GM18499 (cell line): ENCODE data around the gene ARL8B.
"Not testable (repeated sequence)": the region's sequence is repeated elsewhere in the genome, so short reads cannot be mapped to it uniquely, and the experiment has no call there.

Experiments
- ATAC-seq: cut with Tn5 transposase; IDR thresholded peaks from one replicate; pipeline ENCODE4 v1.9.1; 2021; ENCODE audit warnings: moderate number of reproducible peaks; ENCODE audit not compliant: insufficient read depth, unreplicated experiment

The ARL8B gene

DNA sequence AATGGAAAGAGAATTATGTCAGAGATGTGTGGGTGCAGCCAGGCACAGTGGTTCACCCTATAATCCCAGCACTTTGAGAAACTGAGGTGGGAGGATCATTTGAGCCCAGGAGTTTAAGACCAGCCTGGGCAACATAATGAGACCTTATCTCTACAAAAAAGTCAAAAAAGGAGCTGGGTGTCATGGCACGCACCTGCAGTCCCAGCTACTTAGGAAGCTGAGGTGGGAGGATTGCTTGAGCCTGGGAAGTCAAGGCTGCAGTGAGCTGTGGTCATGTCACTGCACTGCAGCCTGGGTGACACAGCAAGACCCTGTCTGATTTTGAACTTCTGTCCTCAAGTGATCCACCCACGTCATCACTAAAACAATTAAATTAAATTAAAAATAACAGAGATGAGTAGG, 15.2 kb upstream of the ARL8B start:
- not testable (repeated sequence) for ATAC-seq

GRCh38 chr3:5110337-5110736, 11.8 kb upstream of the ARL8B start:
- no peak for ATAC-seq

- ATAC-seq = no peak
These were observed 10.0 kb upstream of the ARL8B start for GRCh38 chr3:5112043-5112442.

DNA sequence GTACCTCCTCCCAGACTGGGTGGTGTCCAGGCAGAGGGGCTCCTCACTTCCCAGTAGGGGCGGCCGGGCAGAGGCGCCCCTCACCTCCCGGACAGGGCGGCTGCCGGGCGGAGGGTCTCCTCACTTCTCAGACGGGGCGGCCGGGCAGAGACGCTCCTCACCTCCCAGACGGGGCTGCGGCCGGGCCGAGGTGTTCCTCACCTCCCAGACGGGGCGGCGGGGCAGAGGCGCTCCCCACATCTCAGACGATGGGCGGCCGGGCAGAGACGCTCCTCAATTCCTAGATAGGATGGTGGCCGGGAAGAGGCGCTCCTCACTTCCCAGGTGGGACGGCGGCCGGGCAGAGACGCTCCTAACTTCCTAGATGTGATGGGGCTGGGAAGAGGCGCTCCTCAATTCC, 8.4 kb upstream of the ARL8B start:
- ATAC-seq = not testable (repeated sequence)

- ATAC-seq = no peak
These were observed 6.5 kb upstream of the ARL8B start for GRCh38 chr3:5115506-5116162.

- no peak for ATAC-seq
These were observed 5.6 kb upstream of the ARL8B start for GRCh38 chr3:5116538-5116937.

DNA sequence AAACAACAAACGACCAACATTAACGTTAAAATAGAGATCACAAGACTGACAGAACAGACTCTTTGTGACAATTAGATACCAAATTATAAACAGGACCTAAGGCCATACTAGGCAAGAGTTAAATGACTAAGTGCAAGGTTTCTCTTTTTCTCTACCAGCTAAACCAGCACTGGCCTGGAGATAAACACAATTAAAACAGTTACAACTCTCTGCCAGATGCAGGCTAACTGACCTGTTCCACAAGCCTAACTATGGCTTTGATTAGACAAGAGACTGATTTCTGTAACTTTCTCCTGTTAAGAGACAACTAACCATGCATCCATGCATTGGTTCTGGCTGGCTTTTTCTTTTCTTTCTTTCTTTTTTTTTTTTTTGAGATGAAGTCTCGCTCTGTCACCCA, 1.6 kb upstream of the ARL8B start:
- no peak for ATAC-seq

DNA sequence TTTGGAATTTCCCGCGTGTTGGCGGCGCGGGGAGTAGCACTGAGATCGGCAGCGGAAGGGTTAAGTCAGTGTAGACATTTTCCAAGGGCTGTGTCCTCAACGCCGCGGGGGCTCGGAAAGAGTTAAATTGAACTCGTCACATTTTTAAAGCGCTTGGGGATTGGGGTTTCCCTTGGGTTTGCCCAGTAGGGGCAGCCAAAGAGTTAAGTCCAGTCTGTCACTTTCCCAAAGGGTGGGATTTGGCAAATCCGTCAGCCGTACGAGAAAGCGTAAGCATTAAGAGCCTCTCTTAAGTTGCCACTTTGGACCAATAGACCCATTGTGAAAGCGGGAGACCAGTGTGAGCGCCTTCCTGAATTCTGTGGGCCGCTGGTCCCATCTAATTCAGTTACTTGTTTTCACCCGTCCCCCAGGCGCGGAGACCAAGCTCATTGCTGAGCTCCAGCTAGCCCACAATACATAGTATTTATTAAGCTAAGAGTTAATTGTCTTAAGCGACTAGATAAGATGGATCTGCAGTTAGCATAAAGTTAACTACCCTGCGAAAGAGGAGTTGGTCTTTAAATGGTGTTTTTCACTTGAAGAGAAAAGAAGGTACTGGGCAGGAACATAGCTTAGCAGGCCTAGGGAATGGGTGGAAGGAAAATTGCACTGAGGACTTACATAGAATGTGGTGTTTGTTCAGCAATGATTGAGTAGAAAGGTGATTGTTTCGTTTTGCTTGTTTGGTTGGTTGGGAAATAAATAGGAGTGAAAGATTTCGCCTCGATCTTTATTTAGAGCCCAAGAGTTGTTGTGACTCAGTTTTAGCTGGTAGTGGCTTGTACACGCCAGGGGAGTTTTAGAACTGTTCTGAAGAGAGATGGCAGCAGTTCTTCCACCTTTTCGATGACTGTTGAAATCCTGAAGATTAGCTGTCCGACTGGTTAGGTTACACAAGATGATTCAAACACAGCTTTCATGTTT, 932 bp downstream of the ARL8B start:
- no peak for ATAC-seq

DNA sequence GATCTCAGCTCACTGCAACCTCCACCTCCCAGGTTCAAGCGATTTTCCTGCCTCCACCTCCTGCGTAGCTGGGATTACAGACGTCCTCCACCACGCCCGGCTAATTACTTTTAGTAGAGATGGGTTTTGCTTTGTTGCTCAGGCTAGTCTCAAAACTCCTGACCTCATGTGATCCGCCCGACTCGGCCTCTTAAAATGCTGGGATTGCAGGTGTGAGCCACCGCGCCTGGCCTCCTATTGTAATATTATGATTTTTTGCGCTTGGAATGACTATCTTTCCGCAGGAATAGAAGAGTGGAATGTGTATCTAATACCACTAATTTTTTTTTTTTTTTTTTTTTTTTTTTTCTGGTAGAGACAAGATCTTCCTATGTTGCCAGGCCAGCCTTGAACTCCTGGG, 1.8 kb downstream of the ARL8B start:
- no peak for ATAC-seq

- ATAC-seq = no peak
These were observed 4.5 kb downstream of the ARL8B start for GRCh38 chr3:5126586-5126985.

DNA sequence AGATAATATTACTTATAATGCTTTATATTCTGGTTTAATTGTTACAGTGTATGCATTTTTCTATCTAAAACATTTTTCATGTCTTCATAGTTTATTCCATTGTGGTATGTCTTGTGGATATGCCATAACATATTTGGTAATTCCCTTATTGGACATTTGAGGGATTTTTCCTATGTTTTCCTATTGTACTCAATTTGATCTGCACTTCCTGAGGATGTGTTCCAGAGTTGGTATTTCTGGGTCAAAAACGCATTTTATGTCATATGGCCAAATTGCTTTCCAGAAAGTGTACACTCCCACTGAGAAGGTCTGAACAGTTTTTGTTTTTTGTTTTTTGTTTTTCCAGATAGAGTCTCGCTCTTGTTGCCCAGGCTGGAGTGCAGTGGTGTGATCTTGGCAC, 6.8 kb downstream of the ARL8B start:
- ATAC-seq = no peak

- ATAC-seq = no peak
These were observed 11.3 kb downstream of the ARL8B start for GRCh38 chr3:5133239-5134018.

- no peak for ATAC-seq
These were observed 11.9 kb downstream of the ARL8B start for GRCh38 chr3:5134019-5134391.

DNA sequence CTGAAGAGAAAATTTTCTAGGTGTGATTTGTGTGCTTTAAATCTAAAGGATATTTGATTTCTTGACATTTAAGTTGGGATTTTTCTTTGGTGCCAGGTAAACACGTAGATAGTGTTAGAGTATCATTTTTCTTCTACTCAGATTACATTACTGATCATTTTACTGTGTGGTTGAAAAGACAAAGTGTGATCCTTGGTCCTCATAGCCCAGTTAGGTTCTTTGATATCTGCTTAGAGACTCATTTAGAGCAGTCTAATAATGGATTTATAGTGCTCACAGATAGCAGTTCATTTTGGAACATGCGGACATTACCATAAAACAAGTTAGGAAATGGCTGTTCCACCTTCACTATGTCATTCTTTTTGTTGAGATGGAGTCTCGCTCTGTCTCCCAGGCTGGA, 12.4 kb downstream of the ARL8B start:
- ATAC-seq = no peak

DNA sequence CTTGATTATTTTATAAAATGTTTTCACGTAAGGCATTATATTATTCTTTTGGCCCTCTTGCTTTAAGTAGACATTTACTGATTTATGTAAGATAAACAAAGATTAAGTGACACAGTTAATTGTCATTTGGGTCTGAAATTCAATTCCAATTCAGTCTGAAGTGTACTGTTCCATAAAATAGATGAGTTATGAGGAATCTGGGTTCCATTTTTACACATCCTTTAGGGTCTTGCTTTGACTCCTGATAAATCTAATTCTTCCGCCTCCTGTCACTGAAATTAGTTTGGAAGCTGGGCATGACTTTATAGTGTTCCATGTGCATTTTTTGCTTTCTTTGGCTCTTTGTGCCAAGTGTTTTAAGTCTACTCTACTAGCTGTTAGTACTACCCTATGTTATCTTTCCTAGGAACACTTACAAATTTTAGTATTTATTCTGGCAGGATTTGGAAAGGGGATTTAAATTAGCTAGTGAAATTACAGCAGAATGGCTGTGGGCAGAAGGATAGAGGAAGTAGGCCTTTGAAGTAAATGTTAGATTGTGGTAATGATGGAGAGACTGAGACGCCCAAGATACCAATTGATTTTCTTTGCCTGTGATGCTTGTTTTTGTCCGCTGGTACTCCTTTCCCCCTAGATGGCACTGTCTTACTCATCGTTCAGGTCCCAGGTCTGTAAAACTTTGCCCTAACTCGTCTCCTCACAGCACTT, 14.3 kb downstream of the ARL8B start:
- ATAC-seq = peak; percentile 52

GRCh38 chr3:5136919-5137429, 14.9 kb downstream of the ARL8B start:
- ATAC-seq = no peak

- ATAC-seq = no peak
These were observed 16.3 kb downstream of the ARL8B start for GRCh38 chr3:5138214-5138981.

DNA sequence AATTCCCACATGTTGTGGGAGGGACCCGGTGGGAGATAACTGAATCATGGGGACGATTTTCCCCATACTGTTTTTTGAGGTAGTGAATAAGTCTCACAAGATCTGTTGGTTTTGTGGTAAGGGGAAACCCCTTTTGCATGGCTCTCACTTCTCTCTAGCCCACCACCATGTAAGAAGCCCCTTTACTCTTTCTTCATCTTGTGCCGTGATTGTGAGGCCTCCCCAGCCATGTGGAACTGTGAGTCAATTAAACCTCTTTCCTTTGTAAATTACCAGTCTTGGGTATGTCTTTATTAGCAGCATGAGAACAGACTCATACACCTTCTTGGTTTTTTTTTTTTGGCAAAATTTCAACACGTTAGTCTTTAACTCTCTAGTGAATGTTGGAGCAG, 18.1 kb downstream of the ARL8B start:
- ATAC-seq = peak; percentile 44

- ATAC-seq = no peak
These were observed 18.7 kb downstream of the ARL8B start for GRCh38 chr3:5140839-5141238.
